Endodermal cell (in vitro differentiated cells): ENCODE data around the gene TBC1D13. TPM values are rescaled to one million over a fixed set of nuclear protein-coding genes. Genes with fewer than 3 reads are reported as not detected.
A peak's percentile ranks its signal among the peaks of the same experiment; 100 is the strongest.
"Not testable (repeated sequence)": the region's sequence is repeated elsewhere in the genome, so short reads cannot be mapped to it uniquely, and the experiment has no call there.

Source experiments
- DNase-seq: peaks from one replicate; pipeline ENCODE4 v3.0.0-alpha.2; 2017
- H3K27ac ChIP-seq: 2 replicates; pipeline ENCODE4 v1.5.1; 2013; ENCODE audit warnings: mild to moderate bottlenecking, low read depth, low read length, moderate library complexity
- H3K27me3 ChIP-seq: 2 replicates; pipeline ENCODE4 v1.6.1; 2013; ENCODE audit warnings: mild to moderate bottlenecking, low read length, moderate library complexity; ENCODE audit not compliant: insufficient read depth, control insufficient read depth, poor library complexity, severe bottlenecking
- H3K36me3 ChIP-seq: 2 replicates; pipeline ENCODE4 v1.7.0; 2013; ENCODE audit warnings: mild to moderate bottlenecking, low read length, moderate library complexity; ENCODE audit not compliant: control insufficient read depth, insufficient read depth
- H3K4me1 ChIP-seq: one replicate; pipeline ENCODE4 v1.7.0; 2013; ENCODE audit warnings: low read length; ENCODE audit not compliant: control insufficient read depth, insufficient read depth
- H3K4me3 ChIP-seq: 2 replicates; pipeline ENCODE4 v1.5.1; 2013; ENCODE audit warnings: mild to moderate bottlenecking, low read length, moderate library complexity
- H3K9ac ChIP-seq: 2 replicates; pipeline ENCODE4 v1.6.1; 2013; ENCODE audit warnings: mild to moderate bottlenecking, low read length, moderate library complexity; ENCODE audit not compliant: poor library complexity, severe bottlenecking; ENCODE audit errors: extremely low read depth
- H3K9me3 ChIP-seq: 2 replicates; pipeline ENCODE4 v1.6.1; 2013; ENCODE audit warnings: mild to moderate bottlenecking, low read length, moderate library complexity; ENCODE audit not compliant: control insufficient read depth
- H3K27ac Mint-ChIP-seq: 2 replicates; pipeline ENCODE4 v1.8.0; 2020; ENCODE audit warnings: mixed read lengths
- H3K27me3 Mint-ChIP-seq: 2 replicates; pipeline ENCODE4 v1.8.0; 2021; ENCODE audit warnings: mild to moderate bottlenecking, mixed read lengths; ENCODE audit not compliant: insufficient read depth
- H3K36me3 Mint-ChIP-seq: 2 replicates; pipeline ENCODE4 v1.8.0; 2020; ENCODE audit warnings: low read depth, mixed read lengths
- H3K4me1 Mint-ChIP-seq: 2 replicates; pipeline ENCODE4 v1.8.0; 2020; ENCODE audit warnings: mixed read lengths
- H3K4me3 Mint-ChIP-seq: 2 replicates; pipeline ENCODE4 v1.8.0; 2020; ENCODE audit warnings: mild to moderate bottlenecking, moderate library complexity, mixed read lengths
- H3K9me3 Mint-ChIP-seq: 2 replicates; pipeline ENCODE4 v1.8.0; 2020; ENCODE audit warnings: mild to moderate bottlenecking, mixed read lengths
- WGBS, 2 experiments: methylation state at CpG; one replicate each; pipeline versions ENCODE4 v1.1.5 to v1.1.7; 2013; ENCODE audit warnings: missing lambda C conversion rate in 2 of 2, mixed read lengths in 1 of 2; ENCODE audit not compliant: insufficient coverage in 1 of 2, insufficient read length in 1 of 2; 5-methylcytosine and 5-hydroxymethylcytosine counted together
- total RNA-seq, 2 donors: library from RNA; stranded (reverse); fragmentation: NEBNext Ultra II Directional in 1 of 2; extraction: Animal tissue kit (Norgen Biotek cat#: 25700) in 1 of 2; gene quantifications; 2 replicates in 1 of 2; 3 replicates in 1 of 2; pipeline ENCODE4 v1.2.1, GENCODE V29; 2021
- TF ChIP-seq, protein P1 (sequence below): fragments of 200-600 bp; sonication (generic); conservative IDR thresholded peaks from 2 replicates; pipeline ENCODE4 v1.5.0; 2021; ENCODE audit warnings: antibody characterized with exemption, mild to moderate bottlenecking

TBC1D13 gene
- total RNA-seq, 2 donors from 2014 or later = 30.2 to 34.3 TPM

DNA sequence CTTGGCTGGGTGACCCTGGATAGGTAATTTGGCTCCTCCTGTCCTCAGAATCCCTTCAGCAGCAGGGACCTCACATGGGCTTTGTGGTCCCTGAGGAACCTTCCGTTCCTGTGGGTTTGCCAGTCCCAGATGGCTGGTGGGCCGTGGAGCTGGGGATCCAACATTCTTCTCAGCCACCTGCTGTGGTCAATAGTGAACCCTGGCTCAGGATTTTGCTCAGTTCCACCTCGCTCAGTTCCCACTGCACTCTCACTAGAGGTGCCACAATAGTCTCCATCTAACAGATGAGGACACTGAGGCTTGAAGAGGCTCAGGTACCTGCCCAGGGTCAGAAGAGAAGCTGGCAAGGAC lies 59.6 kb downstream of the TBC1D13 start:
- H3K9ac ChIP-seq = no peak overlapping the region
- 92 to 97% methylated on average over 3 of the region's 3 CpGs for WGBS, 2 experiments
- H3K4me1 ChIP-seq = peaks cover 9% of the 10 kb centered on the region
- H3K4me3 ChIP-seq = no peak overlapping the region
- TF ChIP-seq, protein P1, sequence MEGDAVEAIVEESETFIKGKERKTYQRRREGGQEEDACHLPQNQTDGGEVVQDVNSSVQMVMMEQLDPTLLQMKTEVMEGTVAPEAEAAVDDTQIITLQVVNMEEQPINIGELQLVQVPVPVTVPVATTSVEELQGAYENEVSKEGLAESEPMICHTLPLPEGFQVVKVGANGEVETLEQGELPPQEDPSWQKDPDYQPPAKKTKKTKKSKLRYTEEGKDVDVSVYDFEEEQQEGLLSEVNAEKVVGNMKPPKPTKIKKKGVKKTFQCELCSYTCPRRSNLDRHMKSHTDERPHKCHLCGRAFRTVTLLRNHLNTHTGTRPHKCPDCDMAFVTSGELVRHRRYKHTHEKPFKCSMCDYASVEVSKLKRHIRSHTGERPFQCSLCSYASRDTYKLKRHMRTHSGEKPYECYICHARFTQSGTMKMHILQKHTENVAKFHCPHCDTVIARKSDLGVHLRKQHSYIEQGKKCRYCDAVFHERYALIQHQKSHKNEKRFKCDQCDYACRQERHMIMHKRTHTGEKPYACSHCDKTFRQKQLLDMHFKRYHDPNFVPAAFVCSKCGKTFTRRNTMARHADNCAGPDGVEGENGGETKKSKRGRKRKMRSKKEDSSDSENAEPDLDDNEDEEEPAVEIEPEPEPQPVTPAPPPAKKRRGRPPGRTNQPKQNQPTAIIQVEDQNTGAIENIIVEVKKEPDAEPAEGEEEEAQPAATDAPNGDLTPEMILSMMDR = no peak
- Mint-ChIP-seq H3K9me3 (peaks cover 36% of the 10 kb centered on the region), H3K36me3 (peaks cover 38% of the 10 kb centered on the region), H3K4me3 (no peak overlapping the region), H3K27ac (no peak overlapping the region), H3K4me1 (peaks cover 8% of the 10 kb centered on the region), H3K27me3 (no peaks in the 10 kb centered on the region)
- no peak for DNase-seq
- no peaks in the 10 kb centered on the region for H3K27me3 ChIP-seq
- H3K36me3 ChIP-seq = no peaks in the 10 kb centered on the region
- peaks cover 28% of the 10 kb centered on the region for H3K9me3 ChIP-seq
- no peak overlapping the region for H3K27ac ChIP-seq

DNA sequence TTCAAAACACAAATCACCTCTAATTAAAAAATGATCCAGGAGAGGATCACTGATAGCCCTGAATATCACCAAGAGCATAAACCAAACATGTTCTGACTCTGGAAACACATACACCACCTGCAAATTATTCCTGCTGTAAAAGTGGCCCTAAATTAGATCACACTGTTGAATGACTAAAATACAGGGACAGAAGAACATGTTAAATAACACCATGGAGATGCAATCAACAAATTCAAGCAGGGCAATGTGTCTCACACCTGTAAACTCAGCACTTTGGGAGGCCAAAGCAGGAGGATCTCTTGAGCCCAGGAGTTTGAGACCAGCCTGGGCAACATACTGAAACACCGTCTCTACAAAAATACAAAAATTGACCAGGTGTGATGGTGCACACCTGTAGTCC lies 60.8 kb downstream of the TBC1D13 start:
- Histone ChIP-seq H3K9ac (no peak overlapping the region), H3K9me3 (peaks cover 30% of the 10 kb centered on the region), H3K4me3 (no peak overlapping the region), H3K4me1 (peaks cover 9% of the 10 kb centered on the region), H3K27me3 (no peaks in the 10 kb centered on the region), H3K36me3 (no peaks in the 10 kb centered on the region), H3K27ac (no peak overlapping the region)
- Mint-ChIP-seq H3K27me3 (no peaks in the 10 kb centered on the region), H3K4me3 (no peak overlapping the region), H3K36me3 (peaks cover 32% of the 10 kb centered on the region), H3K27ac (no peak overlapping the region), H3K9me3 (peaks cover 39% of the 10 kb centered on the region), H3K4me1 (peaks cover 8% of the 10 kb centered on the region)
- TF ChIP-seq, protein P1 = no peak
- no peak for DNase-seq
- WGBS, 2 experiments = 94 to 100% methylated on average over 1 of the region's 1 CpG

- H3K27ac ChIP-seq, H3K4me3 Mint-ChIP-seq, H3K27me3 ChIP-seq, H3K27me3 Mint-ChIP-seq, H3K4me1 Mint-ChIP-seq, H3K27ac Mint-ChIP-seq, H3K9ac ChIP-seq, H3K36me3 ChIP-seq, H3K4me1 ChIP-seq, DNase-seq: not testable (repeated sequence)
- 89 to 93% methylated on average over 6 to 10 of the region's 10 CpGs for WGBS, 2 experiments
- H3K9me3 ChIP-seq = peaks cover 30% of the 10 kb centered on the region
- H3K36me3 Mint-ChIP-seq = peaks cover 26% of the 10 kb centered on the region
- H3K4me3 ChIP-seq = peak overlapping the region; percentile 12
- H3K9me3 Mint-ChIP-seq = peaks cover 39% of the 10 kb centered on the region
Observed at GRCh38 chr9:128851024-128851423, 64.0 kb downstream of the TBC1D13 start.
